A549 (cell line): ENCODE results near the gene SNAP29. TPM values are rescaled to one million over a fixed set of nuclear protein-coding genes. Genes with fewer than 3 reads are reported as not detected.
A peak's percentile ranks its signal among the peaks of the same experiment; 100 is the strongest.

Experiments used
- ATAC-seq, 2 experiments: fragments of 200-7000 bp in 1 of 2; fragments of >200 bp in 1 of 2; cut with Nextera tagmentation in 1 of 2; cut with Tn5 transposase in 1 of 2; 3 replicates each; pipeline versions ENCODE4 v1.8.0 to v1.9.1; 2018 to 2020; ENCODE audit warnings: mild to moderate bottlenecking in 1 of 2, moderate library complexity in 1 of 2
- CTCF ChIA-PET: fragments of 300-600 bp; sonication (Branson Sonifier 250); formaldehyde crosslinking; extraction: SDS; loops from one replicate; lab custom pipeline; 2021; ENCODE audit warnings: antibody characterized with exemption, inconsistent platforms; lab: Yijun Ruan, JAX
- POLR2A ChIA-PET: fragments of 350-600 bp; formaldehyde crosslinking; extraction: SDS; loops from one replicate; lab custom pipeline; 2021; ENCODE audit warnings: antibody characterized with exemption, inconsistent platforms; lab: Yijun Ruan, JAX
- DNase-seq, 2 experiments: peaks; one replicate each; pipeline versions ENCODE4 v3.0.0 to v3.0.0-alpha.2; 2011 to 2016; ENCODE audit warnings: low read depth in 1 of 2, low spot score in 1 of 2
- FAIRE-seq: peaks from 2 replicates; lab custom pipeline; 2011; peaks lifted over from hg19 to GRCh38; lab: Jason Lieb, UNC
- H3K27ac ChIP-seq, 2 experiments: fragments of >200 bp; sonication (Bioruptor Twin); formaldehyde crosslinking; 3 replicates each; pipeline ENCODE4 v1.5.1; 2016 to 2017
- H3K4me1 ChIP-seq: fragments of >200 bp; sonication (Bioruptor Twin); formaldehyde crosslinking; 3 replicates; pipeline ENCODE4 v1.6.1; 2016
- H3K4me2 ChIP-seq: fragments of >200 bp; sonication (Bioruptor Twin); formaldehyde crosslinking; 3 replicates; pipeline ENCODE4 v1.6.1; 2016
- H3K4me3 ChIP-seq: fragments of >200 bp; sonication (Bioruptor Twin); formaldehyde crosslinking; 3 replicates; pipeline ENCODE4 v1.5.1; 2016
- H3K9me3 ChIP-seq: fragments of >200 bp; sonication (Bioruptor Twin); formaldehyde crosslinking; 3 replicates; pipeline ENCODE4 v1.6.1; 2016
- CHD2 ChIP-seq: fragments of 150-350 bp; IDR thresholded peaks from 2 replicates; pipeline ENCODE4 v1.6.1; 2014; ENCODE audit warnings: low read length; ENCODE audit not compliant: partially characterized antibody
- CHD4 ChIP-seq: fragments of 200-600 bp; sonication (generic); IDR thresholded peaks from 2 replicates; pipeline ENCODE4 v1.6.1; 2016; ENCODE audit warnings: antibody characterized with exemption, mild to moderate bottlenecking, borderline replicate concordance
- EP300 ChIP-seq, 2 experiments: fragments of >200 bp; sonication (Bioruptor Twin); formaldehyde crosslinking; IDR thresholded peaks; 2 replicates in 1 of 2; 3 replicates in 1 of 2; pipeline ENCODE4 v1.6.1; 2016 to 2017
- FOSB ChIP-seq: fragments of 250-450 bp; sonication (Bioruptor Pico); IDR thresholded peaks from 2 replicates; pipeline ENCODE4 v1.5.0; 2020; ENCODE audit warnings: mild to moderate bottlenecking, moderate library complexity
- FOSL2 ChIP-seq, 2 experiments: fragments of 450-650 bp in 1 of 2; fragments of >200 bp in 1 of 2; sonication (Bioruptor Twin) in 1 of 2; formaldehyde crosslinking; IDR thresholded peaks; 2 replicates each; pipeline versions ENCODE4 v1.5.0 to v1.6.1; 2016 to 2020; ENCODE audit warnings: mild to moderate bottlenecking in 1 of 2, moderate library complexity in 1 of 2
- HOXA7 ChIP-seq: fragments of 250-450 bp; sonication (Bioruptor Pico); IDR thresholded peaks from 2 replicates; pipeline ENCODE4 v1.5.0; 2020; ENCODE audit warnings: mild to moderate bottlenecking, moderate library complexity
- HOXB13 ChIP-seq: fragments of 250-450 bp; sonication (Bioruptor Pico); IDR thresholded peaks from 2 replicates; pipeline ENCODE4 v1.5.0; 2020; ENCODE audit warnings: low read depth, mild to moderate bottlenecking, moderate library complexity
- MAFK ChIP-seq: fragments of 450-650 bp; IDR thresholded peaks from 2 replicates; pipeline ENCODE4 v1.6.1; 2014; ENCODE audit not compliant: partially characterized antibody
- MYC ChIP-seq: IDR thresholded peaks from 2 replicates; pipeline ENCODE4 v1.6.1; 2012; ENCODE audit warnings: mild to moderate bottlenecking, inconsistent platforms, low read length, improper control_type of control experiment, borderline replicate concordance
- NPAS2 ChIP-seq: fragments of 250-450 bp; sonication (Bioruptor Pico); IDR thresholded peaks from 2 replicates; pipeline ENCODE4 v1.8.0; 2022; ENCODE audit warnings: mild to moderate bottlenecking, moderate library complexity, borderline replicate concordance
- PHF8 ChIP-seq: fragments of 200-600 bp; sonication (generic); IDR thresholded peaks from 2 replicates; pipeline ENCODE4 v1.6.1; 2016; ENCODE audit warnings: low read depth, mild to moderate bottlenecking, antibody characterized with exemption, moderate library complexity, borderline replicate concordance
- POLR2A ChIP-seq: IDR thresholded peaks from 2 replicates; pipeline ENCODE4 v1.6.1; 2012; ENCODE audit warnings: mild to moderate bottlenecking, low read length
- RAD21 ChIP-seq, 2 experiments: fragments of >200 bp in 1 of 2; sonication (Bioruptor Twin) in 1 of 2; formaldehyde crosslinking in 1 of 2; IDR thresholded peaks in 1 of 2; conservative IDR thresholded peaks in 1 of 2; 2 replicates in 1 of 2; 3 replicates in 1 of 2; pipeline ENCODE4 v1.6.1; 2012 to 2018; ENCODE audit warnings: inconsistent platforms in 1 of 2
- RCOR1 ChIP-seq: fragments of 150-350 bp; IDR thresholded peaks from 2 replicates; pipeline ENCODE4 v1.6.1; 2014; ENCODE audit warnings: antibody characterized with exemption, low read length, low read depth
- RFX5 ChIP-seq: fragments of 450-650 bp; IDR thresholded peaks from 2 replicates; pipeline ENCODE4 v1.7.1; 2014; ENCODE audit warnings: antibody characterized with exemption, mild to moderate bottlenecking, moderate library complexity
- RNF2 ChIP-seq: fragments of 200-600 bp; sonication (generic); IDR thresholded peaks from 2 replicates; pipeline ENCODE4 v1.6.1; 2016; ENCODE audit warnings: low read depth, mild to moderate bottlenecking, antibody characterized with exemption, moderate library complexity, borderline replicate concordance
- SMC3 ChIP-seq: fragments of >200 bp; sonication (Bioruptor Twin); formaldehyde crosslinking; IDR thresholded peaks from 3 replicates; pipeline ENCODE4 v1.6.1; 2018; ENCODE audit warnings: inconsistent platforms
- SREBF2 ChIP-seq: fragments of 450-650 bp; IDR thresholded peaks from 2 replicates; pipeline ENCODE4 v1.6.1; 2014; ENCODE audit warnings: mild to moderate bottlenecking, moderate library complexity
- TFCP2L1 ChIP-seq: fragments of 250-450 bp; sonication (Bioruptor Pico); IDR thresholded peaks from 2 replicates; pipeline ENCODE4 v1.5.0; 2021; ENCODE audit warnings: mild to moderate bottlenecking
- ZFP36 ChIP-seq: fragments of 450-650 bp; IDR thresholded peaks from 2 replicates; pipeline ENCODE4 v1.6.1; 2014; ENCODE audit warnings: borderline replicate concordance; ENCODE audit not compliant: partially characterized antibody
- ZNF302 ChIP-seq: fragments of 250-450 bp; sonication (Bioruptor Pico); IDR thresholded peaks from 2 replicates; pipeline ENCODE4 v1.9.0; 2021; ENCODE audit warnings: inconsistent platforms, mild to moderate bottlenecking, moderate library complexity
- WGBS: methylation state at CpG from one replicate; pipeline ENCODE4 v1.1.6; 2017; ENCODE audit errors: missing lambda C conversion rate; 5-methylcytosine and 5-hydroxymethylcytosine counted together
- polyA plus RNA-seq, 4 experiments: library from polyadenylated mRNA; depleted of rRNA in 3 of 4; stranded (reverse); fragments of >200 nt; fragmentation: RNase III in 1 of 4; extraction: RNeasy Plus Mini Kit Qiagen cat#74134 plus additional on column Dnase treatment in 1 of 4; gene quantifications; 2 replicates in 3 of 4; 3 replicates in 1 of 4; pipeline ENCODE4 v1.2.3, GENCODE V29; 2011 to 2017
- TF ChIP-seq, protein P1 (sequence below): IDR thresholded peaks from 2 replicates; pipeline ENCODE4 v1.6.1; 2012
- TF ChIP-seq, protein P2 (sequence below): fragments of 250-450 bp; sonication (Bioruptor Pico); IDR thresholded peaks from 2 replicates; pipeline ENCODE4 v1.5.0; 2020; ENCODE audit warnings: low read depth, mild to moderate bottlenecking, moderate library complexity
- TF ChIP-seq, protein P3 (sequence below): IDR thresholded peaks from 2 replicates; pipeline ENCODE4 v1.6.1; 2012; ENCODE audit warnings: low read depth, borderline replicate concordance
- TF ChIP-seq, protein P4 (sequence below): fragments of 150-350 bp; IDR thresholded peaks from 2 replicates; pipeline ENCODE4 v1.6.1; 2014; ENCODE audit warnings: low read depth, mild to moderate bottlenecking, low read length
- TF ChIP-seq, protein P5 (sequence below): fragments of 450-650 bp; IDR thresholded peaks from 2 replicates; pipeline ENCODE4 v1.6.1; 2014; ENCODE audit warnings: antibody characterized with exemption
- TF ChIP-seq, protein P6 (sequence below): fragments of 250-450 bp; sonication (Bioruptor Pico); IDR thresholded peaks from 2 replicates; pipeline ENCODE4 v1.5.0; 2021; ENCODE audit warnings: mild to moderate bottlenecking, moderate library complexity, borderline replicate concordance

SNAP29 gene
- polyA plus RNA-seq, 2 of the 4 experiments (the other 2 are of a cell fraction) = 14.2 to 20.1 TPM

DNA sequence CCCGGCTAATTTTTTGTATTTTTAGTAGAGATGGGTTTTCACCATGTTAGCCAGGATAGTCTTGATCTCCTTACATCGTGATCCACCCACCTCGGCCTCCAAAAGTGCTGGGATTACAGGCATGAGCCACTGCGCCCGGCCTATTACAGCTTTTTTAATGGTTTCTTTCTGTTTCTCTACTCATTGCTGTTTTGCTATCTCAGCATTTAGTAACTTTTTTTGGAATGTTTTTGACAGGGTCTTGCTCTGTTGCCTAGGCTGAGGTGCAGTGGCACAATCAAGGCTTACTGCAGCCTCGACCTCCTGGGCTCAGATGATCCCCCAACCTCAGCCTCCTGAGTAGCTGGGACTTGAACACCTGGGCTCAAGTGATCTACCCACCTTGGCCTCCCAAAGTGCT, 53.7 kb downstream of the SNAP29 start:
- Histone ChIP-seq H3K4me2 (no peak overlapping the region), H3K4me3 (no peak overlapping the region), H3K27ac (no peak overlapping the region), H3K9me3 (no peaks in the 10 kb centered on the region), H3K4me1 (no peaks in the 10 kb centered on the region)
- DNase-seq (no peak), ATAC-seq (no peak), FAIRE-seq (no peak)
- 83% methylated on average over 6 of the region's 6 CpGs for WGBS
- ChIA-PET POLR2A (interaction anchor here (1.0 kb wide), 1 partner anchor 8 kb away, joined by 3 read pairs; no protein-coding TSS in a partner anchor), CTCF (interaction anchor here (1.1 to 2.1 kb wide), 2 partner anchors 26 to 109 kb away, joined by 4 read pairs; no protein-coding TSS in a partner anchor)
- TF ChIP-seq POLR2A (no peak), MAFK (peak; percentile 83), TFCP2L1 (CRISPR knock-in tag) (no peak), HOXA7 (no peak)

DNA sequence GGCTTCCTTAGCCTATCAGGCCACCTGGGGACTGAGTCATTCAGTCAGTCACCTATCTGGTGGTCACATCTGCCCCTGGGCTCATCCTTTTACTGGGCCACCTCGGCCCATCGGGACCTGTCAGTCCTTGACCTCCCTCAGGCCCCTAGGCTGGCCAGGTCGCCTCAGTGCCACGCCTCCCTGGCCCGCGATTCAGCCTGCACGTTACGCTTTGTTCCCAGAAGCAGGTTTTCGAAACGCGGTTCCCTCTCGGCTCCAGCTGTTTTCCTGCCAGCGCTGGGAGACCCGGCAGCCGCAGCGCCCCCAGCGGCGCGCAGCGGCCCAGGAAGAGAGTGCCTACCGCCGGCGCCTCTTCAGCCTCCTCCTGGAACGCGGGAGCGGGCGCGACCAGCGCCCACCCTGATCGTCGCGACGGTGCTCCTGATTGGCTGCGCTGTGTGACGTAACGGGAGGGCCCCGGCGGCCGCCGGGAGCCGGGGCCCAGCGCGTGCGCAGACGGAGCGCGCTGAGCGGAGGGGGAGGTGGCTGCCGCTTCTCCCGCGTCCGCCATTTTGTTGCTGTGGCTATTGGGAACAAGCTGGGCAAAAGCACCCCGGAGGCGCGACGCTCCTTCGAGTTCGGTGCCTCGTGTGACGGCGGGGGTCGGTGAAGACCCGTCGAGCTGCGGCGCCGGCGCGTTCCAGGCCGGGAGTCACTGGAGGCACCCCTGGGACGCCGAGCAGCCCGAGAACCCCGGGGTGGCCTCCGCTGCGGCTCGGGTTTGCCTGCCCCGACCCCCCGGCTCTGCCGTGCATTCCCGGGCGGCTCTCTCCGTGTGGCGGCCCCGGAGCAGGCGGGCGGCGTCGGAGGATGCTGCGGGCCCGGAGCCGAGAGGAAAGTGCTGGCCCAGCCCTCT, 58.4 kb downstream of the SNAP29 start, which contains the start of gene CRKL:
Gene CRKL (plus strand): TSS at position 492 of the 895 bp plus-strand sequence. CDS start 528 bp downstream, outside the sequence.
- H3K27ac ChIP-seq = peak within 1 kb of the TSS; percentile 95 to 100
- no peak for FAIRE-seq
- H3K9me3 ChIP-seq = no peaks in the 10 kb centered on the region
- POLR2A ChIA-PET = interaction anchor here (0.6 to 1.3 kb wide), 4 partner anchors 10 to 65 kb away, joined by 3 to 6 read pairs (median 3); partner anchors contain the start of gene LZTR1
- DNase-seq = peak; percentile 89 to 94
- peak; percentile 97 to 99 for ATAC-seq
- CTCF ChIA-PET = interaction anchor here (0.6 to 3.2 kb wide), 18 partner anchors 9 to 454 kb away, joined by 3 to 31 read pairs (median 3); no protein-coding TSS in a partner anchor
- peak within 1 kb of the TSS; percentile 86 for H3K4me2 ChIP-seq
- WGBS = 0% methylated on average over 8 of the region's 92 CpGs
- peak within 1 kb of the TSS; percentile 89 for H3K4me3 ChIP-seq
- peaks cover 22% of the 10 kb centered on the region for H3K4me1 ChIP-seq
- TF ChIP-seq ZFP36 (no peak), MYC (peak; percentile 48; the same call in 1 of the 2 replicates), CHD4 (no peak), RCOR1 (no peak), FOSB (CRISPR knock-in tag) (no peak), CHD2 (no peak), PHF8 (peak; percentile 46), RAD21 (conservative IDR thresholded peaks at IDR 0.05 in 1 of 2, IDR thresholded peaks at IDR 0.05 in 1 of 2) (peak in 1 of 2 experiments; percentile 53; a peak in 3 of 5 replicates), POLR2A (peak; percentile 69), SMC3 (peak; percentile 40; the same call in 1 of the 3 replicates), FOSL2 (IDR thresholded peaks at IDR 0.05) (no peak), FOSL2 (CRISPR knock-in tag; IDR thresholded peaks at IDR 0.05) (peak; percentile 45; the same call in 1 of the 2 replicates), HOXB13 (CRISPR knock-in tag) (no peak), NPAS2 (CRISPR knock-in tag) (no peak), SREBF2 (no peak), TFCP2L1 (CRISPR knock-in tag) (no peak), EP300 (IDR thresholded peaks at IDR 0.05) (no peak), RFX5 (peak; percentile 62; the same call in 1 of the 2 replicates), RNF2 (no peak), ZNF302 (CRISPR knock-in tag) (no peak)
- TF ChIP-seq, protein P1, sequence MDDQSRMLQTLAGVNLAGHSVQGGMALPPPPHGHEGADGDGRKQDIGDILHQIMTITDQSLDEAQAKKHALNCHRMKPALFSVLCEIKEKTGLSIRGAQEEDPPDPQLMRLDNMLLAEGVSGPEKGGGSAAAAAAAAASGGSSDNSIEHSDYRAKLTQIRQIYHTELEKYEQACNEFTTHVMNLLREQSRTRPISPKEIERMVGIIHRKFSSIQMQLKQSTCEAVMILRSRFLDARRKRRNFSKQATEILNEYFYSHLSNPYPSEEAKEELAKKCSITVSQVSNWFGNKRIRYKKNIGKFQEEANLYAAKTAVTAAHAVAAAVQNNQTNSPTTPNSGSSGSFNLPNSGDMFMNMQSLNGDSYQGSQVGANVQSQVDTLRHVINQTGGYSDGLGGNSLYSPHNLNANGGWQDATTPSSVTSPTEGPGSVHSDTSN = peak; percentile 64; the same call in 1 of the 2 replicates
- TF ChIP-seq, protein P2, sequence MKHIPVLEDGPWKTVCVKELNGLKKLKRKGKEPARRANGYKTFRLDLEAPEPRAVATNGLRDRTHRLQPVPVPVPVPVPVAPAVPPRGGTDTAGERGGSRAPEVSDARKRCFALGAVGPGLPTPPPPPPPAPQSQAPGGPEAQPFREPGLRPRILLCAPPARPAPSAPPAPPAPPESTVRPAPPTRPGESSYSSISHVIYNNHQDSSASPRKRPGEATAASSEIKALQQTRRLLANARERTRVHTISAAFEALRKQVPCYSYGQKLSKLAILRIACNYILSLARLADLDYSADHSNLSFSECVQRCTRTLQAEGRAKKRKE (CRISPR knock-in tag) = no peak
- TF ChIP-seq, protein P3, sequence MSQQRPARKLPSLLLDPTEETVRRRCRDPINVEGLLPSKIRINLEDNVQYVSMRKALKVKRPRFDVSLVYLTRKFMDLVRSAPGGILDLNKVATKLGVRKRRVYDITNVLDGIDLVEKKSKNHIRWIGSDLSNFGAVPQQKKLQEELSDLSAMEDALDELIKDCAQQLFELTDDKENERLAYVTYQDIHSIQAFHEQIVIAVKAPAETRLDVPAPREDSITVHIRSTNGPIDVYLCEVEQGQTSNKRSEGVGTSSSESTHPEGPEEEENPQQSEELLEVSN = peak; percentile 62; the same call in 1 of the 2 replicates
- TF ChIP-seq, protein P4, sequence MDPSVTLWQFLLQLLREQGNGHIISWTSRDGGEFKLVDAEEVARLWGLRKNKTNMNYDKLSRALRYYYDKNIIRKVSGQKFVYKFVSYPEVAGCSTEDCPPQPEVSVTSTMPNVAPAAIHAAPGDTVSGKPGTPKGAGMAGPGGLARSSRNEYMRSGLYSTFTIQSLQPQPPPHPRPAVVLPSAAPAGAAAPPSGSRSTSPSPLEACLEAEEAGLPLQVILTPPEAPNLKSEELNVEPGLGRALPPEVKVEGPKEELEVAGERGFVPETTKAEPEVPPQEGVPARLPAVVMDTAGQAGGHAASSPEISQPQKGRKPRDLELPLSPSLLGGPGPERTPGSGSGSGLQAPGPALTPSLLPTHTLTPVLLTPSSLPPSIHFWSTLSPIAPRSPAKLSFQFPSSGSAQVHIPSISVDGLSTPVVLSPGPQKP = no peak
- TF ChIP-seq, protein P5, sequence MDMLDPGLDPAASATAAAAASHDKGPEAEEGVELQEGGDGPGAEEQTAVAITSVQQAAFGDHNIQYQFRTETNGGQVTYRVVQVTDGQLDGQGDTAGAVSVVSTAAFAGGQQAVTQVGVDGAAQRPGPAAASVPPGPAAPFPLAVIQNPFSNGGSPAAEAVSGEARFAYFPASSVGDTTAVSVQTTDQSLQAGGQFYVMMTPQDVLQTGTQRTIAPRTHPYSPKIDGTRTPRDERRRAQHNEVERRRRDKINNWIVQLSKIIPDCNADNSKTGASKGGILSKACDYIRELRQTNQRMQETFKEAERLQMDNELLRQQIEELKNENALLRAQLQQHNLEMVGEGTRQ = no peak
- TF ChIP-seq, protein P6, sequence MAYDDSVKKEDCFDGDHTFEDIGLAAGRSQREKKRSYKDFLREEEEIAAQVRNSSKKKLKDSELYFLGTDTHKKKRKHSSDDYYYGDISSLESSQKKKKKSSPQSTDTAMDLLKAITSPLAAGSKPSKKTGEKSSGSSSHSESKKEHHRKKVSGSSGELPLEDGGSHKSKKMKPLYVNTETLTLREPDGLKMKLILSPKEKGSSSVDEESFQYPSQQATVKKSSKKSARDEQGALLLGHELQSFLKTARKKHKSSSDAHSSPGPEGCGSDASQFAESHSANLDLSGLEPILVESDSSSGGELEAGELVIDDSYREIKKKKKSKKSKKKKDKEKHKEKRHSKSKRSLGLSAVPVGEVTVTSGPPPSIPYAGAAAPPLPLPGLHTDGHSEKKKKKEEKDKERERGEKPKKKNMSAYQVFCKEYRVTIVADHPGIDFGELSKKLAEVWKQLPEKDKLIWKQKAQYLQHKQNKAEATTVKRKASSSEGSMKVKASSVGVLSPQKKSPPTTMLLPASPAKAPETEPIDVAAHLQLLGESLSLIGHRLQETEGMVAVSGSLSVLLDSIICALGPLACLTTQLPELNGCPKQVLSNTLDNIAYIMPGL (CRISPR knock-in tag) = no peak
